Erythroblast (primary cell): ENCODE measurements around the gene ZBTB7B.

Experiments used
- GATA1 ChIP-seq: IDR thresholded peaks from 2 replicates; pipeline ENCODE4 v1.6.1; 2011; ENCODE audit warnings: low read depth, mild to moderate bottlenecking, control low read depth, low read length, moderate library complexity
- POLR2A ChIP-seq: IDR thresholded peaks from 2 replicates; pipeline ENCODE4 v1.6.1; 2011; ENCODE audit warnings: mild to moderate bottlenecking, low read length

- TF ChIP-seq POLR2A (no peak), GATA1 (no peak)
Observed at GRCh38 chr1:154978360-154978759, 24.2 kb upstream of the ZBTB7B start.
